Measurements from ENCODE around the gene PACC1.

The PACC1 gene

GRCh38 chr1:212446333-212446732 lies 31.6 kb upstream of the PACC1 start:
- TF ChIP-seq CTCF (IDR thresholded peaks at IDR 0.05; ENCODE audit: insufficient read depth, low read length, missing control alignments) = no peak
- DNase-seq (ENCODE audit: low read depth, low spot score) = no peak
- CTCF ChIA-PET = interaction anchor here (1.2 to 1.7 kb wide), 2 partner anchors 9 to 383 kb away, joined by 3 to 10 read pairs; no protein-coding TSS in a partner anchor
- POLR2A ChIA-PET = no interaction called here
- H3K4me3 ChIP-seq (ENCODE audit: low read depth, low read length) = no peak overlapping the region

- CTCF ChIA-PET = interaction anchor here (0.6 to 4.1 kb wide), 6 partner anchors 11 to 762 kb away, joined by 3 to 24 read pairs (median 4); no protein-coding TSS in a partner anchor
- POLR2A ChIA-PET = no interaction called here
- TF ChIP-seq CTCF (IDR thresholded peaks at IDR 0.05; ENCODE audit: insufficient read depth, low read length, missing control alignments) = no peak
- DNase-seq (ENCODE audit: low read depth, low spot score) = no peak
- no peak overlapping the region for H3K4me3 ChIP-seq (ENCODE audit: low read depth, low read length)
Observed at GRCh38 chr1:212442408-212442807, 27.7 kb upstream of the PACC1 start.

- CTCF ChIA-PET = interaction anchor here (1.0 to 4.1 kb wide), 7 partner anchors 12 to 377 kb away, joined by 3 to 24 read pairs (median 5); no protein-coding TSS in a partner anchor
- no peak for DNase-seq (ENCODE audit: low read depth, low spot score)
- POLR2A ChIA-PET = no interaction called here
- TF ChIP-seq CTCF (IDR thresholded peaks at IDR 0.05; ENCODE audit: insufficient read depth, low read length, missing control alignments) = no peak
- H3K4me3 ChIP-seq (ENCODE audit: low read depth, low read length) = no peak overlapping the region
Observed at GRCh38 chr1:212440419-212440818, 25.7 kb upstream of the PACC1 start.

GRCh38 chr1:212438831-212439237 lies 24.1 kb upstream of the PACC1 start:
- H3K4me3 ChIP-seq (ENCODE audit: low read depth, low read length) = no peak overlapping the region
- DNase-seq (ENCODE audit: low read depth, low spot score) = no peak
- CTCF ChIA-PET = interaction anchor here (4.1 kb wide), 1 partner anchor 17 kb away, joined by 24 read pairs; no protein-coding TSS in a partner anchor
- POLR2A ChIA-PET = no interaction called here
- TF ChIP-seq CTCF (IDR thresholded peaks at IDR 0.05; ENCODE audit: insufficient read depth, low read length, missing control alignments) = no peak

- DNase-seq (ENCODE audit: low read depth, low spot score) = no peak
- no peak overlapping the region for H3K4me3 ChIP-seq (ENCODE audit: low read depth, low read length)
- POLR2A ChIA-PET = no interaction called here
- CTCF ChIA-PET = interaction anchor here (1.1 to 2.0 kb wide), 3 partner anchors 12 to 367 kb away, joined by 3 to 17 read pairs (median 4); no protein-coding TSS in a partner anchor
- no peak for TF ChIP-seq CTCF (IDR thresholded peaks at IDR 0.05; ENCODE audit: insufficient read depth, low read length, missing control alignments)
Observed at GRCh38 chr1:212437179-212437798, 22.6 kb upstream of the PACC1 start.

- ChIA-PET CTCF (interaction anchor here (1.6 kb wide), 1 partner anchor 21 kb away, joined by 7 read pairs; no protein-coding TSS in a partner anchor), POLR2A (no interaction called here)
- H3K4me3 ChIP-seq (ENCODE audit: low read depth, low read length) = no peak overlapping the region
- no peak for TF ChIP-seq CTCF (IDR thresholded peaks at IDR 0.05; ENCODE audit: insufficient read depth, low read length, missing control alignments)
- no peak for DNase-seq (ENCODE audit: low read depth, low spot score)
Observed at GRCh38 chr1:212434992-212435391, 20.3 kb upstream of the PACC1 start.

Measured in AG04449 (cell line).